A549 (cell line): ENCODE data around the gene PRKN. TPM values are rescaled to one million over a fixed set of nuclear protein-coding genes. Genes with fewer than 3 reads are reported as not detected.

Experiments used
- ATAC-seq, 2 experiments: fragments of 200-7000 bp in 1 of 2; fragments of >200 bp in 1 of 2; cut with Nextera tagmentation in 1 of 2; cut with Tn5 transposase in 1 of 2; 3 replicates each; pipeline versions ENCODE4 v1.8.0 to v1.9.1; 2018 to 2020; ENCODE audit warnings: mild to moderate bottlenecking in 1 of 2, moderate library complexity in 1 of 2
- CTCF ChIA-PET: fragments of 300-600 bp; sonication (Branson Sonifier 250); formaldehyde crosslinking; extraction: SDS; loops from one replicate; lab custom pipeline; 2021; ENCODE audit warnings: antibody characterized with exemption, inconsistent platforms; lab: Yijun Ruan, JAX
- POLR2A ChIA-PET: fragments of 350-600 bp; formaldehyde crosslinking; extraction: SDS; loops from one replicate; lab custom pipeline; 2021; ENCODE audit warnings: antibody characterized with exemption, inconsistent platforms; lab: Yijun Ruan, JAX
- DNase-seq, 2 experiments: peaks; one replicate each; pipeline versions ENCODE4 v3.0.0 to v3.0.0-alpha.2; 2011 to 2016; ENCODE audit warnings: low read depth in 1 of 2, low spot score in 1 of 2
- FAIRE-seq: peaks from 2 replicates; lab custom pipeline; 2011; peaks lifted over from hg19 to GRCh38; lab: Jason Lieb, UNC
- H3K27ac ChIP-seq, 2 experiments: fragments of >200 bp; sonication (Bioruptor Twin); formaldehyde crosslinking; 3 replicates each; pipeline ENCODE4 v1.5.1; 2016 to 2017
- H3K4me1 ChIP-seq: fragments of >200 bp; sonication (Bioruptor Twin); formaldehyde crosslinking; 3 replicates; pipeline ENCODE4 v1.6.1; 2016
- H3K4me2 ChIP-seq: fragments of >200 bp; sonication (Bioruptor Twin); formaldehyde crosslinking; 3 replicates; pipeline ENCODE4 v1.6.1; 2016
- H3K4me3 ChIP-seq: fragments of >200 bp; sonication (Bioruptor Twin); formaldehyde crosslinking; 3 replicates; pipeline ENCODE4 v1.5.1; 2016
- H3K9me3 ChIP-seq: fragments of >200 bp; sonication (Bioruptor Twin); formaldehyde crosslinking; 3 replicates; pipeline ENCODE4 v1.6.1; 2016
- BCL3 ChIP-seq: fragments of >200 bp; sonication (Bioruptor Twin); formaldehyde crosslinking; IDR thresholded peaks from 3 replicates; pipeline ENCODE4 v1.6.1; 2016
- BHLHE40 ChIP-seq: IDR thresholded peaks from 2 replicates; pipeline ENCODE4 v1.6.1; 2012; ENCODE audit warnings: low read depth, low read length, inconsistent platforms
- CBX2 ChIP-seq: fragments of 200-600 bp; sonication (generic); IDR thresholded peaks from 2 replicates; pipeline ENCODE4 v1.6.1; 2016; ENCODE audit warnings: low read depth, mild to moderate bottlenecking, borderline replicate concordance
- CEBPB ChIP-seq, 2 experiments: fragments of >200 bp in 1 of 2; sonication (Bioruptor Twin) in 1 of 2; formaldehyde crosslinking in 1 of 2; IDR thresholded peaks; 2 replicates each; pipeline ENCODE4 v1.6.1; 2012 to 2016
- CHD4 ChIP-seq: fragments of 200-600 bp; sonication (generic); IDR thresholded peaks from 2 replicates; pipeline ENCODE4 v1.6.1; 2016; ENCODE audit warnings: antibody characterized with exemption, mild to moderate bottlenecking, borderline replicate concordance
- CTCF ChIP-seq: fragments of >200 bp; sonication (Bioruptor Twin); formaldehyde crosslinking; IDR thresholded peaks from 3 replicates; pipeline ENCODE4 v1.5.1; 2016
- EHF ChIP-seq: fragments of 250-450 bp; sonication (Bioruptor Pico); IDR thresholded peaks from 2 replicates; pipeline ENCODE4 v1.5.0; 2020; ENCODE audit warnings: mild to moderate bottlenecking
- ELK1 ChIP-seq: fragments of 150-350 bp; IDR thresholded peaks from 2 replicates; pipeline ENCODE4 v1.6.1; 2014; ENCODE audit warnings: low read depth, mild to moderate bottlenecking, low read length
- EP300 ChIP-seq, 2 experiments: fragments of >200 bp; sonication (Bioruptor Twin); formaldehyde crosslinking; IDR thresholded peaks; 2 replicates in 1 of 2; 3 replicates in 1 of 2; pipeline ENCODE4 v1.6.1; 2016 to 2017
- ESRRA ChIP-seq: fragments of 150-350 bp; IDR thresholded peaks from 2 replicates; pipeline ENCODE4 v1.6.1; 2014; ENCODE audit warnings: mild to moderate bottlenecking, low read length, borderline replicate concordance
- FOXS1 ChIP-seq: fragments of 250-450 bp; sonication (Bioruptor Pico); IDR thresholded peaks from 2 replicates; pipeline ENCODE4 v1.5.0; 2020; ENCODE audit warnings: mild to moderate bottlenecking, moderate library complexity
- GATA3 ChIP-seq: IDR thresholded peaks from 2 replicates; pipeline ENCODE4 v1.6.1; 2012; ENCODE audit warnings: borderline replicate concordance
- HEYL ChIP-seq: fragments of 250-450 bp; sonication (Bioruptor Pico); IDR thresholded peaks from 2 replicates; pipeline ENCODE4 v1.8.0; 2021; ENCODE audit warnings: mild to moderate bottlenecking, moderate library complexity
- HMGXB4 ChIP-seq: fragments of 250-450 bp; sonication (Bioruptor Pico); IDR thresholded peaks from 2 replicates; pipeline ENCODE4 v1.5.0; 2021; ENCODE audit warnings: mild to moderate bottlenecking, moderate library complexity, borderline replicate concordance
- HOXA7 ChIP-seq: fragments of 250-450 bp; sonication (Bioruptor Pico); IDR thresholded peaks from 2 replicates; pipeline ENCODE4 v1.5.0; 2020; ENCODE audit warnings: mild to moderate bottlenecking, moderate library complexity
- HOXB5 ChIP-seq: fragments of 250-450 bp; sonication (Bioruptor Pico); IDR thresholded peaks from 2 replicates; pipeline ENCODE4 v1.5.0; 2020; ENCODE audit warnings: mild to moderate bottlenecking, moderate library complexity
- JUN ChIP-seq, 2 experiments: fragments of >200 bp; sonication (Bioruptor Twin); formaldehyde crosslinking; IDR thresholded peaks; 2 replicates in 1 of 2; 3 replicates in 1 of 2; pipeline ENCODE4 v1.6.1; 2016 to 2017
- KDM1A ChIP-seq: fragments of 200-600 bp; sonication (generic); IDR thresholded peaks from 2 replicates; pipeline ENCODE4 v1.6.1; 2016; ENCODE audit warnings: low read depth, mild to moderate bottlenecking
- MAFK ChIP-seq: fragments of 450-650 bp; IDR thresholded peaks from 2 replicates; pipeline ENCODE4 v1.6.1; 2014; ENCODE audit not compliant: partially characterized antibody
- MAZ ChIP-seq: fragments of 150-350 bp; IDR thresholded peaks from 2 replicates; pipeline ENCODE4 v1.6.1; 2014; ENCODE audit warnings: antibody characterized with exemption, low read depth, low read length, borderline replicate concordance
- NR3C1 ChIP-seq: fragments of >200 bp; sonication (Bioruptor Twin); formaldehyde crosslinking; IDR thresholded peaks from 3 replicates; pipeline ENCODE4 v1.6.1; 2017
- PBX3 ChIP-seq: IDR thresholded peaks from 2 replicates; pipeline ENCODE4 v1.6.1; 2012
- RARB ChIP-seq: fragments of 250-450 bp; sonication (Bioruptor Pico); IDR thresholded peaks from 2 replicates; pipeline ENCODE4 v1.8.0; 2021; ENCODE audit warnings: mild to moderate bottlenecking, moderate library complexity
- RNF2 ChIP-seq: fragments of 200-600 bp; sonication (generic); IDR thresholded peaks from 2 replicates; pipeline ENCODE4 v1.6.1; 2016; ENCODE audit warnings: low read depth, mild to moderate bottlenecking, antibody characterized with exemption, moderate library complexity, borderline replicate concordance
- TP53 ChIP-seq: fragments of 250-450 bp; sonication (Bioruptor Pico); IDR thresholded peaks from 2 replicates; pipeline ENCODE4 v1.5.0; 2021; ENCODE audit warnings: mild to moderate bottlenecking, moderate library complexity
- ZC3H11A ChIP-seq: fragments of 450-650 bp; IDR thresholded peaks from 2 replicates; pipeline ENCODE4 v1.6.1; 2014; ENCODE audit warnings: antibody characterized with exemption, mild to moderate bottlenecking
- ZNF302 ChIP-seq: fragments of 250-450 bp; sonication (Bioruptor Pico); IDR thresholded peaks from 2 replicates; pipeline ENCODE4 v1.9.0; 2021; ENCODE audit warnings: inconsistent platforms, mild to moderate bottlenecking, moderate library complexity
- ZSCAN20 ChIP-seq: fragments of 250-450 bp; sonication (Bioruptor Pico); IDR thresholded peaks from 2 replicates; pipeline ENCODE4 v1.8.0; 2022; ENCODE audit warnings: mild to moderate bottlenecking, moderate library complexity
- WGBS: methylation state at CpG from one replicate; pipeline ENCODE4 v1.1.6; 2017; ENCODE audit errors: missing lambda C conversion rate; 5-methylcytosine and 5-hydroxymethylcytosine counted together
- polyA plus RNA-seq, 4 experiments: library from polyadenylated mRNA; depleted of rRNA in 3 of 4; stranded (reverse); fragments of >200 nt; fragmentation: RNase III in 1 of 4; extraction: RNeasy Plus Mini Kit Qiagen cat#74134 plus additional on column Dnase treatment in 1 of 4; gene quantifications; 2 replicates in 3 of 4; 3 replicates in 1 of 4; pipeline ENCODE4 v1.2.3, GENCODE V29; 2011 to 2017

The PRKN gene
- polyA plus RNA-seq, 2 of the 4 experiments (the other 2 are of a cell fraction): 0.36 to 0.39 TPM

GRCh38 chr6:161393292-161393691 is 1334.3 kb downstream of the PRKN start:
- no peak for ATAC-seq
- no peak for FAIRE-seq
- Histone ChIP-seq H3K4me2 (no peak overlapping the region), H3K4me3 (no peak overlapping the region), H3K9me3 (no peaks in the 10 kb centered on the region), H3K27ac (0 out of 6 replicates have a peak overlapping the region, but pooled peaks of 1 of the 2 experiments have one; percentile 31), H3K4me1 (no peaks in the 10 kb centered on the region)
- ChIA-PET CTCF (interaction anchor here (0.6 to 4.9 kb wide), 14 partner anchors 9 to 601 kb away, joined by 3 to 28 read pairs (median 3); no protein-coding TSS in a partner anchor), POLR2A (no interaction called here)
- 3% methylated on average over 3 of the region's 3 CpGs for WGBS
- no peak for DNase-seq
- TF ChIP-seq BCL3 (no peak), ZC3H11A (no peak), NR3C1 (no peak), HOXA7 (CRISPR knock-in tag) (no peak), MAFK (no peak), CBX2 (no peak), RNF2 (no peak), ELK1 (no peak), ZSCAN20 (CRISPR knock-in tag) (no peak), TP53 (CRISPR knock-in tag) (no peak), PBX3 (no peak), BHLHE40 (no peak), CTCF (no peak), ESRRA (no peak), MAZ (no peak), EHF (CRISPR knock-in tag) (no peak), HEYL (CRISPR knock-in tag) (no peak), JUN (IDR thresholded peaks at IDR 0.05) (no peak), RARB (CRISPR knock-in tag) (no peak)

GRCh38 chr6:161389756-161390155 is 1337.8 kb downstream of the PRKN start:
- 33% methylated on average over 3 of the region's 3 CpGs for WGBS
- Histone ChIP-seq H3K27ac (no peak overlapping the region), H3K4me1 (no peaks in the 10 kb centered on the region), H3K9me3 (no peaks in the 10 kb centered on the region), H3K4me3 (no peak overlapping the region), H3K4me2 (no peak overlapping the region)
- no peak for FAIRE-seq
- no peak for ATAC-seq
- no peak for DNase-seq
- ChIA-PET CTCF (no interaction called here), POLR2A (no interaction called here)
- TF ChIP-seq ZNF302 (no peak), EP300 (IDR thresholded peaks at IDR 0.05) (no peak), GATA3 (no peak), HOXB5 (CRISPR knock-in tag) (no peak), KDM1A (no peak), MAZ (no peak), CEBPB (IDR thresholded peaks at IDR 0.05) (no peak), FOXS1 (CRISPR knock-in tag) (no peak), PBX3 (no peak), CHD4 (no peak), ZC3H11A (no peak), TP53 (CRISPR knock-in tag) (no peak), CTCF (no peak), ESRRA (no peak), ZSCAN20 (CRISPR knock-in tag) (no peak), NR3C1 (no peak), HMGXB4 (CRISPR knock-in tag) (no peak)
